ENCODE results near the gene THADA.
"Not testable (repeated sequence)": the region's sequence is repeated elsewhere in the genome, so short reads cannot be mapped to it uniquely, and the experiment has no call there.

The THADA gene

DNA sequence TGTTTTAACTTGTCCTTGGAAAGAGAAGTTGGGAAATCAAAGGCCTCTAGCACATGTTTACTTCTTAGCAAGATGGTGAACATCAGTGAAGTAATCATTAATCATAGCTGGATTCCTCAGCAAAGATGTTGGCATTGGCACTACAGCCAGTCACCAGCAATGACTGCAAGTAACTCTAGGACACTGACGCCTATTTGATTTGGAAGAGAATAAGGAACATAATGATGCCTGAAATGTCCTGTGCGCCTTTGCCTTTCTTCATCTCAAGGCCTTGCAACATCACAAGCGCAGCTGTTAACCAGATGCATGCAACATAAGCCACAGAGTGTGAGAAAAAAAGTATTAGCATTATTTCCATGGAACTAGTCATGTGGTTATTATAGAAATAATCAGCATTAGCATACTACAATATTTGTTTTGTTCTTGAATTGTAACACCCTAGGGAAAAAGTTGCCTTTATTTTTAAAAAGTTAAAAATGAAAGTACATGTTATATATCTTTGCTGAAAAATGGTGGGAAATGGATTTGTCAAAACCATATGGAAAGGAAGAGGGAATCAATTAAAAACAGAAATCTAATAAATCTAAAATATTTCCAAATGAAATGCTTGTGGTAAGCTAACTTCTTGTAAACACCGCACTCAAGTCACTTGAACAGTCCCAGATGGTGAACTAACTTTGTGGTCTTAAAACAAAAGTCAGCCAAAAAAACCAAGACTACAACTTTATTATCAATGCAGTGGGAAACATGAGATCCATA lies 55.6 kb downstream of the THADA start:
- peak; percentile 29 for FAIRE-seq

DNA sequence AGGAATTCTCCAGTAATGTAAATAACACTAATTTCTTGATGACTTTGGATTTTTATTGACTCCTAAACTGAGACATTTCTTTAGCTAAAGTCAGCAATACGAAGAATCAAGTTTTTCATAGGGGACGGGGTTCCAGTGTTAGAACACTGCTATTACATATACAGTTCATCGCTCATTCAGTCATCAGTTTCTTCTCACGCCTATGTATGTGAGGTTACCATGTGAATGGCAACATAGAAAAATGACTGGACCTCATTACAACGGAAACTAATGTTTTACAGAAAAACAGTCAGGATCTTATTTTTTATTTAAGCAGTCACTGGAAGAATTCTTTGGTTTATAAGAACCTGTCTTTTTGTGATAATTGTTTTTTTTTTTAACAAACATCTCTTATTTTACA lies 56.4 kb downstream of the THADA start:
- FAIRE-seq, result peak; percentile 17

DNA sequence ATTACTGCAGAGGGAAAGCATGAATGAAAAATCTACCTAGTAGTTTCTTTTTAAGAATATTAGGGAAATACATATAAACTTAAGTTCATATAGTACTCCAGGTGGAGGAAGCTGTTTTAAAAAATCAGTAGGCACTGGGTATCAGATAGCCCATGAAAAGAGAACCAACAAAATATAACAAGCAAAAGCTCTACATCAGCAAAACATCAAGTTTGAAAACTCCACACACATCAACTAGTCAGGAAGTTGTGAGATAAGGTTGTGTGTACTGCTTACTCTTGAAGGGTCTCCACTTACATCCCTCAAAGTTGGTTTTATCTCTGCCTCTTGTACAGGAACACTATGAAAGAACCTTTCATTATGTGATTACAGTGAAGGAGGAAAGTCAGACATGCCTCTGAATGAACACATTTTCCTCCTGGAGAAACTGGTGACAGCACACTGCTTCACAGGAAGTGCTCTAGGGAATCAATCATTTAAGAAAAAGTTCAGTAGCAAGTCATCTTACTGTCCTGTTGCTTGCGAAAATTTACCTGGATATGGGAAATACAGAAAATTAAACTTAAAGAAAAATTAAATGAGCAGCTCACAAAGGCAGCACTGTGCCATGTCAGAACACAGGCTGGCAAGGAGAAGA lies 57.7 kb downstream of the THADA start:
- FAIRE-seq, result no peak

DNA sequence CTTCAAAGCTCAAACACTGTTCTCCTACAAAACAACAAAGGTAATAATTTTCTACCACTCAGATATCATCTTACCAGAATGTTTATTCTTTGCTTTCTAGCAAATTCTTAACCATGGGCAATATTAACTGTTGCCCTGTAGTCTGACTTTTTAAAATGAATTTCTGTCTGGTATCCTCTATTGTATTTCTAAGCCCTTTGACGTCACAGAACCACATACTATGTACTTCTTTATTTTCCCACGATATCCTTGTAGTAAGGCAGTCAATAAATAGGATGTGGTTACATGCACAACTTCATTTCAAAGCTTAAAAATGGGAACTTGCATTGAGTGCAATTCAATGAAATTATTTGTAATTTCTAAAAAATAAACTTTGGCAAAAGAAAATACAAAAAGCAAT lies 58.7 kb downstream of the THADA start:
- FAIRE-seq, result peak; percentile 88

- FAIRE-seq, result no peak
Observed at GRCh38 chr2:43534569-43534968, 61.3 kb downstream of the THADA start.

GRCh38 chr2:43532572-43532971 lies 63.3 kb downstream of the THADA start:
- FAIRE-seq, result not testable (repeated sequence)

GRCh38 chr2:43531251-43531650 lies 64.6 kb downstream of the THADA start:
- FAIRE-seq, result no peak

DNA sequence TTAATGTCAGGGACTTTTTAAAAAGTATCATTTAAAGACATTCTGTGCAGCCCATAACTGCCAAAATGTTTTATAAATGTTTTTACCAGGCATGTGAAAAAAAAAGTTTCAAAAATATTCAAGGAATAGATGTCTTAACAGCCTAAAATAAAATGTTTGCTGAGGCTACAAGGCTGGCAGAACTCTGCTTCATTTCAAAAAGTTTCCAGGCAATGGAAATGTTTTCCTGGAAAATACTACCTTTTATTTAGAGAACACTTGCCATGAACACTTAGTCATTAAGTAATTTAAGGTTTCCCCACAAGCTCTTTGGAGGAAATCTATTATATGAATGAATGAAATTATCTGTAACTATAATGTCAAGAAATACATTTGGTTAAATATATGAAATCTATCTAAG lies 68.8 kb downstream of the THADA start:
- no peak for FAIRE-seq

DNA sequence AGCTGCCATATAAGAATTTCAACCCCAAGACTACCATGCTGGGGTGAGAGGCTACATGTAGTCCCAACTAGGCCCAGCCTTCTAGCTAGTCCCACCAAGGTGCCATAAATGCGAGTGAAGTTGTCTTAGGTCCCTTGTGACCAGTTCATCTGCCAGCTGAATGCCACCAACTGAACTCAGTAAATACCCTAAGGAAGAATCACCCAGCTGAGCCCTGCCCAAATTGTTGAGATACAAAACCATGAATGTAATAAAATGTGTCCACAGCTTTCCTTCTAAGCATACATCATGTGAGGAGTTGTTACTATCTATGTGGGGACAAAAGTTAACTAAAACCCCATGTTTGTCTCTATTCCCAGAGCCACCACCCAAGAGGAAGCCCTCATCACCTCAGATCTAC lies 70.3 kb downstream of the THADA start:
- FAIRE-seq, result no peak

- FAIRE-seq, result peak; percentile 51
Observed at GRCh38 chr2:43524177-43524965, 71.5 kb downstream of the THADA start.

DNA sequence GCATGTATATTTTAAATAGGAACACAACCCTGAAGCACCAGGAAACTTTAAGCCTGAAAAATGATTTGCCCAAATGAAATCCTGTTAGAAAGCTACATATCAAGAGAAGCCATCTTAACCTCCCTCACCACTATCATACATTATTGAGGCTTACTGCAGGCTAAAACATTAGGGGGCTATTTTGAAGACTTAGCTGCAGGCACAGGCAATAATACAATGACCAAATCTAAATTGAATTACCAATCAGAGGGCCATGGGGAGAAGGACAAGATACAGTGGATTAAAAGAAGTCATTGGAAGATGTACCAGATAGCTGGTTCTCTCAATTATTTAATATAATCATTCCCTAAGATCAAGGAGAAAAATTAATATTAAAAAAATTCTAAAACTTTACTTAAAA lies 73.7 kb downstream of the THADA start:
- no peak for FAIRE-seq

GRCh38 chr2:43521568-43521967 lies 74.3 kb downstream of the THADA start:
- no peak for FAIRE-seq

DNA sequence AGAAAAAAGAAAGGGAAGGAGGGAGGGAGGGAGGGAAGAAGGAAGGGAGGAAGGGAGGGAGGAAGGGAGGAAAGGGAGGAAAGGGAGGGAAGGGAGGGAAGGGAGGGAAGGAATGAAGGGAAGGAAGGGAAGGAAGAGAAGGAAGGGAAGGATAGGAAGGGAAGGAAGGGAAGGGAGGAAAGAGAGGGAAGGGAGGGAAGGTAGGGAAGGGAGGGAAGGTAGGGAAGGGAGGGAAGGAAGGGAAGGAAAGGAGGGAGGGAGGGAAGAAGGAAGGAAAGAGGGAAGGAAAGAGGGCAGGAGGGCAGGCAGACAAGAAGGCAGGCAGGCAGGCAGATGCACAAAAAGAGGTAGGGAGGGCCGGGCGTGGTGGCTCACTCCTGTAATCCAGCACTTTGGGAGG lies 74.9 kb downstream of the THADA start:
- FAIRE-seq, result no peak

- no peak for FAIRE-seq
Observed at GRCh38 chr2:43519643-43520221, 76.1 kb downstream of the THADA start.

DNA sequence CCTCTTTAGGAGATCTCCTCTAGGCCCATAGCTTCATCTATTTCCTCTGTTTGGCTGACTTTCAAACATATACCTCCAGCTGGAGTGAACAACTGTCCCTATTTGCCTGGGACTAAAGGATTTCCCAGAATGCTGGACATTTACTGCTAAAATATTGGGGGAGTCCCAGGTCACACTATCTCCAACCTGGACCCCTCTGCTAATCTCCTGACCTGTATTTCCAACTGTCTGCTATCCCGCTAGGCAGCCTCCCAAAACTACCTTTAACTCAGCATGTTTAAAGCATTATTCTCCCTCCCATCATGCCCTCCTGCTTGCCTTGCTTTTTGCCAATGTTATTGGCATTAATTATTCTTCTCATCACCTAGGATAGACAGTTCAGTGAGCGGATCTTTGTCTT lies 77.1 kb downstream of the THADA start:
- no peak for FAIRE-seq

- FAIRE-seq, result no peak
Observed at GRCh38 chr2:43518181-43518580, 77.7 kb downstream of the THADA start.

GRCh38 chr2:43515807-43516497 lies 79.9 kb downstream of the THADA start:
- no peak for FAIRE-seq

DNA sequence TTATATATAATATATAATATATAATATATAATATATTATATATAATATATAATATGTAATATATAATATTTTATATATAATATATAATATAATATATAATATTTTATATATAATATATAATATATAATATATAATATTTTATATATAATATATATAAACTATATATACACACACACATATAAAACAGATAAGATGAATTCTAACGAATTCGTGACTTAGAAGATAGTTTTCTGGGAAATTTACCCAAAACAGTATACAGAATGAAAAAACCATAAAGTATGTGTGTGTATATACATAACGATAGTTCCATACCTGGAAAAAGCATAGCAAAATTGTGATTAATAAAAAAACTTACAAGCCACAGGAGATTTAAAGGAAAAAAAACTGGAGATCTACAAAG lies 80.6 kb downstream of the THADA start:
- no peak for FAIRE-seq

GRCh38 chr2:43513796-43514195 lies 82.0 kb downstream of the THADA start:
- FAIRE-seq, result no peak

GRCh38 chr2:43513216-43513615 lies 82.6 kb downstream of the THADA start:
- FAIRE-seq, result no peak

GRCh38 chr2:43511199-43511598 lies 84.6 kb downstream of the THADA start:
- FAIRE-seq, result no peak

- FAIRE-seq, result no peak
Observed at GRCh38 chr2:43509886-43510285, 86.0 kb downstream of the THADA start.

- FAIRE-seq, result no peak
Observed at GRCh38 chr2:43508209-43508608, 87.6 kb downstream of the THADA start.
